ENCODE measurements around the gene ENTHD1. TPM values are rescaled to one million over a fixed set of nuclear protein-coding genes. Genes with fewer than 3 reads are reported as not detected.

The ENTHD1 gene
- total and polyA plus RNA-seq, 2 of the 8 experiments (the other 6 are each of a cell fraction or from before 2014, with no cell fraction given), result not detected

DNA sequence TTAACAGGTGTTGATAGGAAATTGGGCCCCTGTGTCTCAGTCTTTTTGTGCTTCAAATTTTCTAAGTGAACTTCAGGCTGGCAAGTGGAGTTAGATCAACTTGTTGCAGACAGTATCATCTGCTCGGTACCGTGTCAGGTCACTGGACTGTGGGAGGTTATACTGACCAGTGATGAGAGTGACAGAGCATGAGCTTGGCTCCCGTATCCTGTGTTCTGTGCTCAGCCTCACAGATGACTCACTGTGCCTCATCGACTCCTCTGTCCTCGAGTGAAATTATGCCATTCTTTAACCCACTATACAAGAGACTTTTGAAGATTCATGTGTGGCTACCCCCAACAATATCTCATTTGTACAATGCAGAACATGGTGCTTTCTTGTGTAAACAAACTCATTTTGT lies 15.2 kb upstream of the ENTHD1 start:
- no peaks in the 10 kb centered on the region for H4K20me1 ChIP-seq (replicated peaks in 1 of 2; ENCODE audit: control insufficient read depth in 1 of 2, insufficient read depth in 2 of 2, low read length in 2 of 2)
- no peaks in the 10 kb centered on the region for H3K4me1 ChIP-seq (replicated peaks in 1 of 4; ENCODE audit: control insufficient read depth in 3 of 4, insufficient read depth in 4 of 4, low read length in 3 of 4)
- H3K79me1 ChIP-seq (ENCODE audit: low read depth, low read length), result no peaks in the 10 kb centered on the region
- H3K14ac ChIP-seq (ENCODE audit: insufficient read length), result no peak overlapping the region
- H2AFZ ChIP-seq (ENCODE audit: low read length), result no peak overlapping the region
- no peak overlapping the region for H2BK15ac ChIP-seq (ENCODE audit: low read length)
- no peak overlapping the region for H3K4me2 ChIP-seq (ENCODE audit: insufficient read depth in 1 of 2, low read depth in 2 of 2, low read length in 2 of 2)
- H4K5ac ChIP-seq (ENCODE audit: insufficient read length, low read depth, low read length), result no peak overlapping the region
- no peak overlapping the region for H3K23ac ChIP-seq (ENCODE audit: insufficient read length)
- DNase-seq (ENCODE audit: low read depth in 1 of 2, low spot score in 2 of 2), result no peak
- no peak for FAIRE-seq
- no peak overlapping the region for H4K91ac ChIP-seq (replicated peaks; ENCODE audit: insufficient read length, low read length)
- H2BK20ac ChIP-seq (ENCODE audit: low read length), result no peak overlapping the region
- no peaks in the 10 kb centered on the region; a peak in 1 of 4 replicates for H3K9me3 ChIP-seq (ENCODE audit: insufficient read depth in 2 of 2, low read depth in 1 of 2, low read length in 1 of 2)
- peaks cover 0 to 1% (median 0%) of the 10 kb centered on the region in 4 experiments; a peak in 1 of 7 replicates for H3K27me3 ChIP-seq (replicated peaks in 1 of 4; ENCODE audit: control insufficient read depth in 3 of 4, extremely low read depth in 1 of 4, insufficient read depth in 3 of 4, low read length in 3 of 4)
- H3K4me3 ChIP-seq (ENCODE audit: extremely low read depth in 1 of 4, insufficient read depth in 2 of 4, low read depth in 3 of 4, low read length in 4 of 4), result no peak overlapping the region
- H2BK12ac ChIP-seq (ENCODE audit: low read depth, low read length), result no peak overlapping the region
- ChIA-PET POLR2A (ENCODE audit: partially characterized antibody) (interaction anchor here (0.6 kb wide), 1 partner anchor 61 kb away, joined by 3 read pairs; no protein-coding TSS in a partner anchor), CTCF (ENCODE audit: partially characterized antibody) (no interaction called here)
- no peak overlapping the region for H3K9ac ChIP-seq (replicated peaks in 1 of 4; ENCODE audit: extremely low read depth in 1 of 4, low read depth in 3 of 4, low read length in 3 of 4)
- H3K27ac ChIP-seq (ENCODE audit: low read depth, low read length), result no peak overlapping the region
- H2BK120ac ChIP-seq (replicated peaks; ENCODE audit: low read depth, low read length), result no peak overlapping the region
- H3K36me3 ChIP-seq (ENCODE audit: control insufficient read depth in 2 of 4, insufficient read depth in 4 of 4, low read length in 3 of 4), result no peaks in the 10 kb centered on the region
- no peaks in the 10 kb centered on the region for H3K23me2 ChIP-seq (ENCODE audit: low read depth, low read length)
- no peak overlapping the region for H2AK5ac ChIP-seq (ENCODE audit: low read depth, low read length)
- 86% methylated on average over 5 of the region's 5 CpGs; no CpG with 5 or more reads in 1 of the 2 experiments for WGBS, 2 experiments (ENCODE audit: extremely low coverage in 1 of 2, insufficient coverage in 1 of 2, insufficient read length in 1 of 2, insufficient replicate concordance in 2 of 2, low coverage in 1 of 2, low lambda C conversion rate in 2 of 2, missing lambda C conversion rate in 1 of 2)
- no peak overlapping the region for H3K18ac ChIP-seq (ENCODE audit: extremely low read depth, low read length)
- H4K8ac ChIP-seq (ENCODE audit: extremely low read depth, insufficient read depth, low read length), result no peak overlapping the region
- H3K56ac ChIP-seq (replicated peaks; ENCODE audit: insufficient read length, low read depth, low read length), result no peak overlapping the region
- no peak overlapping the region for H2BK5ac ChIP-seq (ENCODE audit: low read depth, low read length)
- H3K4ac ChIP-seq (replicated peaks; ENCODE audit: insufficient read length, low read depth, low read length), result no peak overlapping the region
- H3K79me2 ChIP-seq (ENCODE audit: control insufficient read depth in 1 of 2, insufficient read depth in 2 of 2, low read length in 2 of 2), result no peaks in the 10 kb centered on the region
- TF ChIP-seq CBX8 (IDR thresholded peaks at IDR 0.05; ENCODE audit: borderline replicate concordance, low read depth, low read length) (no peak), SP1 (IDR thresholded peaks at IDR 0.05; ENCODE audit: low read depth, low read length) (no peak), RAD21 (IDR thresholded peaks at IDR 0.05 in 1 of 2, conservative IDR thresholded peaks at IDR 0.05 in 1 of 2; ENCODE audit: low read depth in 2 of 2, low read length in 2 of 2) (no peak), SRF (IDR thresholded peaks at IDR 0.05; ENCODE audit: low read depth, low read length) (no peak), GTF2F1 (IDR thresholded peaks at IDR 0.05; ENCODE audit: borderline replicate concordance, low read depth, low read length) (no peak), SIX5 (IDR thresholded peaks at IDR 0.05; ENCODE audit: low read depth, low read length) (no peak), NANOG (IDR thresholded peaks at IDR 0.05; ENCODE audit: insufficient read depth, low read depth, low read length, poor library complexity, severe bottlenecking) (no peak), RBBP5 (IDR thresholded peaks at IDR 0.05; ENCODE audit: borderline replicate concordance, low read depth, low read length) (no peak), RNF2 (IDR thresholded peaks at IDR 0.05; ENCODE audit: borderline replicate concordance, low read depth, low read length, missing control alignments, poor library complexity, severe bottlenecking) (no peak), TBP (IDR thresholded peaks at IDR 0.05; ENCODE audit: low read depth, low read length) (no peak), SUZ12 (IDR thresholded peaks at IDR 0.05; ENCODE audit: low read length) (no peak), JUND (IDR thresholded peaks at IDR 0.05; ENCODE audit: low read length) (no peak), POU5F1 (IDR thresholded peaks at IDR 0.05; ENCODE audit: low read depth, low read length) (no peak), KDM1A (IDR thresholded peaks at IDR 0.05; ENCODE audit: borderline replicate concordance, low read length) (no peak)

Measured in H1 (cell line).